Pancreas (tissue), 10 donors: Measurements from ENCODE around the gene ATP11B. TPM values are rescaled to one million over a fixed set of nuclear protein-coding genes. Genes with fewer than 3 reads are reported as not detected.

Source experiments
- ATAC-seq, 4 donors: fragments of 200-7000 bp; cut with Tn5 transposase; one replicate each; pipeline versions ENCODE4 v1.8.0 to v1.9.1; 2020; ENCODE audit warnings: mild to moderate bottlenecking in 4 of 4, moderate library complexity in 4 of 4
- DNase-seq, 6 donors: peaks; one replicate each; pipeline ENCODE4 v3.0.0-alpha.2; 2020
- FAIRE-seq: peaks from 2 replicates; lab custom pipeline; 2012; peaks lifted over from hg19 to GRCh38; lab: Jason Lieb, UNC
- H3K27ac ChIP-seq, 4 donors: fragments of 200-600 bp; sonication (generic); 1 replicate in 3 of 4; 2 replicates in 1 of 4; pipeline versions ENCODE4 v1.5.0 to v1.8.0; 2020
- H3K27me3 ChIP-seq, 4 donors: fragments of 200-600 bp; one replicate each; pipeline ENCODE4 v1.8.0; 2021
- H3K36me3 ChIP-seq, 3 donors: fragments of 200-600 bp; sonication (generic) in 1 of 3; one replicate each; pipeline versions ENCODE4 v1.5.0 to v1.8.0; 2020 to 2021
- H3K4me1 ChIP-seq, 3 donors: fragments of 200-600 bp; one replicate each; pipeline ENCODE4 v1.8.0; 2021
- H3K4me3 ChIP-seq, 4 donors: fragments of 200-600 bp; sonication (generic) in 2 of 4; one replicate each; pipeline versions ENCODE4 v1.5.0 to v1.8.0; 2020 to 2021
- H3K9me3 ChIP-seq, 4 donors: fragments of 200-600 bp; one replicate each; pipeline ENCODE4 v1.8.0; 2021
- WGBS, 2 donors: extraction: QIAGEN DNeasy Blood & Tissue Kit; methylation state at CpG; one replicate each; pipeline ENCODE4 v1.1.7; 2013; 5-methylcytosine and 5-hydroxymethylcytosine counted together
- intact Hi-C, 3 donors: fragments of 100-400 bp; cut with DNase I; formaldehyde crosslinking; loops; one replicate each; pipeline versions ENCODE4 v1.11.1 to v1.14.2; 2022
- polyA plus RNA-seq, 2 donors: library from polyadenylated mRNA; stranded (reverse); fragments of 200-250 nt; gene quantifications; one replicate each; pipeline ENCODE4 v1.2.3, GENCODE V29; 2013
- total RNA-seq, 6 donors: library from RNA; stranded (reverse); fragmentation: NEBNext Ultra II Directional in 4 of 6; extraction: Animal tissue kit (Norgen Biotek cat#: 25700) in 4 of 6; gene quantifications; one replicate each; pipeline versions ENCODE4 v1.2.1 to v1.2.4, GENCODE V29; 2021 to 2023
- TF ChIP-seq, protein P1 (sequence below), 4 donors: fragments of 200-600 bp; sonication (generic) in 3 of 4; IDR thresholded peaks; one replicate each; pipeline versions ENCODE4 v1.5.0 to v1.8.0; 2021; ENCODE audit warnings: antibody characterized with exemption in 4 of 4
- donor health status: healthy with polysubstance abuse.
- donor health status: DM: no; HTN: no; CAD: no; lungs with moderate emphysema.
- donor health status: DM: no; HTN: no; CAD: no.
- donor health status: control.
- donor health status: control.
- donor health status: Bipolar disorder and iron deficiency.
- donor health status: DM: yes; HTN: yes; CAD: no.
- donor health status: DM: no; HTN: no; CAD: no.
- donor health status: DM: no; HTN: no; CAD: no.
- donor health status: DM: yes; HTN: yes; CAD: no.

Gene ATP11B
- total and polyA plus RNA-seq, 8 donors = 3.2 to 50.2 (median 28.7) TPM

DNA sequence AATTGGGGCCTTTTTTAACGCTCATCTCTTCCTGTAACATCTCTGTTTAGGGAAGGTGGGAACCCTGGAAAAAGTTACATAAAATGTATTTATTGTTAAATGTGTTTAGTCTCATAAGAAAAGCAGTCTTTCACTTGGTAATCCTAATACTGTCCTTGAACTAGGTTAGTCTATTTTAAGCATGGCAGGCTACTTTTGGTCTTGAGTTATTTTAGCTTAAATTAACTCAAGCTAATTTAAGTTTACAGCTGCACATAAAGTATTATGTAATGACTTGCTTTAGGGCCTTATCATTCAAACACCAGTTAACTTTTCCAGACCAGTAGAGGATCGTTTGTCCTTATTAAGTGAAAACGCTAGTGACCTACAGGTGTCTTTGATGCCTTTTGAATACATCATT lies 123.8 kb downstream of the ATP11B start:
- TF ChIP-seq, protein P1, sequence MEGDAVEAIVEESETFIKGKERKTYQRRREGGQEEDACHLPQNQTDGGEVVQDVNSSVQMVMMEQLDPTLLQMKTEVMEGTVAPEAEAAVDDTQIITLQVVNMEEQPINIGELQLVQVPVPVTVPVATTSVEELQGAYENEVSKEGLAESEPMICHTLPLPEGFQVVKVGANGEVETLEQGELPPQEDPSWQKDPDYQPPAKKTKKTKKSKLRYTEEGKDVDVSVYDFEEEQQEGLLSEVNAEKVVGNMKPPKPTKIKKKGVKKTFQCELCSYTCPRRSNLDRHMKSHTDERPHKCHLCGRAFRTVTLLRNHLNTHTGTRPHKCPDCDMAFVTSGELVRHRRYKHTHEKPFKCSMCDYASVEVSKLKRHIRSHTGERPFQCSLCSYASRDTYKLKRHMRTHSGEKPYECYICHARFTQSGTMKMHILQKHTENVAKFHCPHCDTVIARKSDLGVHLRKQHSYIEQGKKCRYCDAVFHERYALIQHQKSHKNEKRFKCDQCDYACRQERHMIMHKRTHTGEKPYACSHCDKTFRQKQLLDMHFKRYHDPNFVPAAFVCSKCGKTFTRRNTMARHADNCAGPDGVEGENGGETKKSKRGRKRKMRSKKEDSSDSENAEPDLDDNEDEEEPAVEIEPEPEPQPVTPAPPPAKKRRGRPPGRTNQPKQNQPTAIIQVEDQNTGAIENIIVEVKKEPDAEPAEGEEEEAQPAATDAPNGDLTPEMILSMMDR (IDR thresholded peaks at IDR 0.05) = no peak
- intact Hi-C loops = no loop called here
- Histone ChIP-seq H3K4me1 (peaks cover 0 to 22% (median 12%) of the 10 kb centered on the region in 3 donors), H3K9me3 (no peaks in the 10 kb centered on the region), H3K27ac (no peak overlapping the region), H3K36me3 (peaks cover 0 to 14% (median 0%) of the 10 kb centered on the region in 3 donors), H3K4me3 (no peak overlapping the region), H3K27me3 (no peaks in the 10 kb centered on the region)
- DNase-seq (no peak), FAIRE-seq (no peak), ATAC-seq (no peak)
- 63 to 65% methylated on average over 3 of the region's 3 CpGs for WGBS, 2 donors

DNA sequence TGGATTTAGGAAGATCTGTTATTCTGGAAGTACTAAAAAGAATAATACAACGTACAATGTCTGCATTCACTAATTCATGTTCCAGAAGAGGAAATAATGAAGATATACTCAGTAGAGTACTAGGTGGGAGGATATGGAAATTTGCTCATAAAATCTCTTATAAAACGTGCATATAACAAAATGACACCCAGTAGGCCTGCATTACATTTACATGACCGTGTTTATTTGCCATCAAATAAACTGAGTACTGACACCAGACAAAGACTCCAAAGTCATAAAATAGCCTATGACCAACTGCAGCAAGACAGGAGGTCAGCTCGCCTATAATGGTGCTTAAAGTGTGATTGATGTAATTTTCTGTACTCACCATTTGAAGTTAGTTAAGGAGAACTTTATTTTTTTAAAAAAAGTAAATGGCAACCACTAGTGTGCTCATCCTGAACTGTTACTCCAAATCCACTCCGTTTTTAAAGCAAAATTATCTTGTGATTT lies 126.6 kb downstream of the ATP11B start:
- intact Hi-C loops = no loop called here
- Histone ChIP-seq H3K27ac (no peak overlapping the region), H3K4me1 (peaks cover 0 to 22% (median 12%) of the 10 kb centered on the region in 3 donors), H3K36me3 (peaks cover 0 to 2% (median 0%) of the 10 kb centered on the region in 3 donors), H3K4me3 (no peak overlapping the region), H3K9me3 (no peaks in the 10 kb centered on the region), H3K27me3 (no peaks in the 10 kb centered on the region)
- TF ChIP-seq, protein P1 (IDR thresholded peaks at IDR 0.05) = no peak
- no peak for DNase-seq
- 77 to 81% methylated on average over 5 of the region's 5 CpGs for WGBS, 2 donors
- no peak for FAIRE-seq
- no peak for ATAC-seq

DNA sequence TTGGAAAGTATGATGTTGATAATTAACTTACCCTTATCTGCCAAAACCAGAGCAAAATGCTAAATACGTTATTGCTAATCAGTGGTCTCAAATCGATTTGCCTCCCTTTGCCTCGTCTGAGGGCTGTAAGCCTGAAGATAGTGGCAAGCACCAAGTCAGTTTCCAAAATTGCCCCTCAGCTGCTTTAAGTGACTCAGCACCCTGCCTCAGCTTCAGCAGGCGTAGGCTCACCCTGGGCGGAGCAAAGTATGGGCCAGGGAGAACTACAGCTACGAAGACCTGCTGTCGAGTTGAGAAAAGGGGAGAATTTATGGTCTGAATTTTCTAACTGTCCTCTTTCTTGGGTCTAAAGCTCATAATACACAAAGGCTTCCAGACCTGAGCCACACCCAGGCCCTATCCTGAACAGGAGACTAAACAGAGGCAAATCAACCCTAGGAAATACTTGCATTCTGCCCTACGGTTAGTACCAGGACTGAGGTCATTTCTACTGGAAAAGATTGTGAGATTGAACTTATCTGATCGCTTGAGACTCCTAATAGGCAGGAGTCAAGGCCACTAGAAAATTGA lies 127.3 kb downstream of the ATP11B start:
- TF ChIP-seq, protein P1 (IDR thresholded peaks at IDR 0.05) = no peak
- Histone ChIP-seq H3K4me3 (no peak overlapping the region), H3K36me3 (no peaks in the 10 kb centered on the region), H3K9me3 (no peaks in the 10 kb centered on the region), H3K27me3 (no peaks in the 10 kb centered on the region), H3K4me1 (peaks cover 0 to 22% (median 12%) of the 10 kb centered on the region in 3 donors), H3K27ac (no peak overlapping the region)
- 50% methylated on average over 9 of the region's 9 CpGs for WGBS, 2 donors
- intact Hi-C loops = no loop called here
- FAIRE-seq (no peak), ATAC-seq (peak; percentile 44 to 73 (median 64)), DNase-seq (no peak)

GRCh38 chr3:182921665-182922355 lies 128.5 kb downstream of the ATP11B start:
- ATAC-seq (peak in 2 of 4 donors; percentile 25 to 52), DNase-seq (no peak), FAIRE-seq (no peak)
- TF ChIP-seq, protein P1 (IDR thresholded peaks at IDR 0.05) = no peak
- H3K4me1 ChIP-seq = peaks cover 0 to 22% (median 12%) of the 10 kb centered on the region in 3 donors
- H3K9me3 ChIP-seq = no peaks in the 10 kb centered on the region
- no peak overlapping the region for H3K4me3 ChIP-seq
- H3K27ac ChIP-seq = no peak overlapping the region
- WGBS, 2 donors = 57 to 63% methylated on average over 4 of the region's 4 CpGs
- no peaks in the 10 kb centered on the region for H3K36me3 ChIP-seq
- H3K27me3 ChIP-seq = no peaks in the 10 kb centered on the region
- intact Hi-C loops = no loop called here
